RWPE2 (cell line): ENCODE data around the gene FBXO42.
A peak's percentile ranks its signal among the peaks of the same experiment; 100 is the strongest.

ENCODE experiments used
- ATAC-seq: fragments of 200-7000 bp; cut with Tn5 transposase; 3 replicates; pipeline ENCODE4 v1.9.1; 2021; ENCODE audit warnings: low read depth
- DNase-seq: peaks from one replicate; pipeline ENCODE4 v3.0.0-alpha.2; 2020; ENCODE audit warnings: low spot score
- H3K27ac ChIP-seq: fragments of 450-650 bp; 2 replicates; pipeline ENCODE4 v1.5.1; 2017; ENCODE audit warnings: mild to moderate bottlenecking; ENCODE audit not compliant: poor library complexity, severe bottlenecking
- H3K27me3 ChIP-seq: fragments of 250-450 bp; sonication (Bioruptor Pico); 2 replicates; pipeline ENCODE4 v1.5.1; 2021; ENCODE audit warnings: mild to moderate bottlenecking, moderate library complexity; ENCODE audit not compliant: insufficient read depth, poor library complexity, severe bottlenecking
- H3K36me3 ChIP-seq: fragments of 250-450 bp; sonication (Bioruptor Pico); 2 replicates; pipeline ENCODE4 v1.5.1; 2020; ENCODE audit warnings: low read depth, mild to moderate bottlenecking, moderate library complexity
- H3K4me1 ChIP-seq: fragments of 250-450 bp; sonication (Bioruptor Pico); 2 replicates; pipeline ENCODE4 v1.5.1; 2021; ENCODE audit warnings: mild to moderate bottlenecking, moderate library complexity; ENCODE audit not compliant: insufficient read depth, poor library complexity, severe bottlenecking
- H3K4me3 ChIP-seq: fragments of 250-450 bp; sonication (Bioruptor Pico); 2 replicates; pipeline ENCODE4 v1.5.1; 2021; ENCODE audit warnings: mild to moderate bottlenecking, moderate library complexity; ENCODE audit not compliant: severe bottlenecking
- H3K9me3 ChIP-seq: fragments of 250-450 bp; sonication (Bioruptor Pico); 2 replicates; pipeline ENCODE4 v1.5.1; 2021; ENCODE audit warnings: mild to moderate bottlenecking, moderate library complexity; ENCODE audit not compliant: severe bottlenecking
- TF ChIP-seq, protein P1 (sequence below): fragments of 450-650 bp; IDR thresholded peaks from one replicate; pipeline ENCODE4 v1.5.1; 2017; ENCODE audit warnings: mild to moderate bottlenecking, moderate library complexity; ENCODE audit not compliant: poor library complexity, severe bottlenecking

FBXO42 gene

DNA sequence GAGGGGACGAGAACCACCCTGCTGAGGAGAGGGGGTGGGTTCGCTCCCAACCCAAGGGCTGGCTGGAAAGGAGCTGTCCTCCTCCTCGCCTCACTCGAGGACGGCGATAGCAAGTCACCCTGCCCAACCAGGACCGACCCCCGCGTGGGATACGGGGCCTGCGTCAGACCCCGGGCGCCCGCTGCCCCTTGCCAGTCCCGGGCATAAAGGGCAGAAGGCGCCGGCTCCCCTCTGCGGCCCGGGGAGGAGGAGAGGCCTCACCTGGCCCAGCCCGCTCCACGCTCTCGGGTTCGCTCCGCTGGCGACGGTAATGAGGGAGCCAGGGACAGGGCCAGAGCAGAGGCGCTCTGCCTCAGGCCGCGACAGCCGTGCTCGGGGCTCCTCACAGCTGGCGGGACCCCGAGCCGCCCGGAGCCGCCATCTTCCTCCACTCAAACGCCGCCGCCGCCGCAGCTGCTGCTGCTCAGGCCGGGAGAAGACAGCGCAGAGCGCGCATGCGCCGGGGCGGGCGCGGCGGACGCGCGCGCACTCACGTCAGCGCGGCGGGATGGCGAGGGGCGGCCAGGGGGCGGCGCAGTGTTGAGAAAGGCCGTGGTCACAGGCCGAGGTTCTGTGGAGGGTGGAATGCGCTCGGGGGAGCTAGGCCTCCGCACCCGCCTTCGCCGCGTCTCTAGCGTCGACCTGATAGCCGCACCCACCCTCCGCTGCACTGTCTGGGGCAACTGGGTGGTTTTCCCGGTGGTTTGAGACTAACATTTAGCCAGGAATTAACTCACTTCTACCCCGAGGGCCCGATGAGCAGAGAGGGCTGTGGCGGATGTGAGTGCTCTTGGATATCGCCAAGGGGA lies at the start of gene FBXO42:
FBXO42 (minus strand) TSS at position 487 of the 848 bp plus-strand sequence. CDS start 37,062 bp downstream, outside the sequence.
- TF ChIP-seq, protein P1, sequence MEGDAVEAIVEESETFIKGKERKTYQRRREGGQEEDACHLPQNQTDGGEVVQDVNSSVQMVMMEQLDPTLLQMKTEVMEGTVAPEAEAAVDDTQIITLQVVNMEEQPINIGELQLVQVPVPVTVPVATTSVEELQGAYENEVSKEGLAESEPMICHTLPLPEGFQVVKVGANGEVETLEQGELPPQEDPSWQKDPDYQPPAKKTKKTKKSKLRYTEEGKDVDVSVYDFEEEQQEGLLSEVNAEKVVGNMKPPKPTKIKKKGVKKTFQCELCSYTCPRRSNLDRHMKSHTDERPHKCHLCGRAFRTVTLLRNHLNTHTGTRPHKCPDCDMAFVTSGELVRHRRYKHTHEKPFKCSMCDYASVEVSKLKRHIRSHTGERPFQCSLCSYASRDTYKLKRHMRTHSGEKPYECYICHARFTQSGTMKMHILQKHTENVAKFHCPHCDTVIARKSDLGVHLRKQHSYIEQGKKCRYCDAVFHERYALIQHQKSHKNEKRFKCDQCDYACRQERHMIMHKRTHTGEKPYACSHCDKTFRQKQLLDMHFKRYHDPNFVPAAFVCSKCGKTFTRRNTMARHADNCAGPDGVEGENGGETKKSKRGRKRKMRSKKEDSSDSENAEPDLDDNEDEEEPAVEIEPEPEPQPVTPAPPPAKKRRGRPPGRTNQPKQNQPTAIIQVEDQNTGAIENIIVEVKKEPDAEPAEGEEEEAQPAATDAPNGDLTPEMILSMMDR: peak; percentile 54
- H3K27me3 ChIP-seq: no peaks in the 10 kb centered on the region
- H3K4me3 ChIP-seq: peak within 1 kb of the TSS; percentile 54
- H3K27ac ChIP-seq: peak within 1 kb of the TSS; percentile 61
- ATAC-seq (peak; percentile 85), DNase-seq (peak; percentile 84)
- H3K36me3 ChIP-seq: peaks cover 7% of the 10 kb centered on the region
- peaks cover 15% of the 10 kb centered on the region for H3K4me1 ChIP-seq
- no peaks in the 10 kb centered on the region for H3K9me3 ChIP-seq

DNA sequence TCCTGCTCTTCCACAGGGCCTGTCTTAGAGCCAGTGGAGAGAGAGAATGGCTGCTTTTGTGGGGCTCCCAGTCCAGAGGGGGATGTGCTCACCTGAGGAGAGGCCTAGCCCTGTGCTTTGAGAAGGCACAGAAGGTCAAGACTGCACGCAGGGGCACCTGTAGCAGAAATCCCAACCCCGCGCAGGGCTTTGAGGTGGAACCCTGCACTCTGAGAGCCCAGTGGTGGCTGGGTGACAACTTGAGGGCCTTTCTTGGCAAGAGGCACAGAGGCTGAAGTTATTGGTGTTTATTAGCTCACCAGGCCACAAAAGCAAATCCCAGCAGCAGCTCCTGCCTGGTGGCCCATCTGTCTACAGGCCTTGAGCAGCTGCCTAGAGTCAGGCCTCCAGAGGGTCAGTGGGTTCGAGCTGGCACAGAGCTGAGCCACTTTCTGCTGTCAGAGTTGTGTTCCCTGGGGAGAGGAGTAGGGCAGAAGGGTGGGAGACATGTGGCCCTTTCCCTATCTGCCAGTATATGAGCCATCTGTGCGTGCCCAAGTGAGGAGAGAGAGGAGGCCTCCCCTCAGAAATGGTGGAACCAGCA lies 46.2 kb upstream of the FBXO42 start:
- no peak for ATAC-seq
- H3K27me3 ChIP-seq: no peaks in the 10 kb centered on the region
- H3K27ac ChIP-seq: no peak overlapping the region
- TF ChIP-seq, protein P1: no peak
- H3K9me3 ChIP-seq: no peaks in the 10 kb centered on the region
- no peak overlapping the region for H3K4me3 ChIP-seq
- H3K4me1 ChIP-seq: peaks cover 4% of the 10 kb centered on the region
- H3K36me3 ChIP-seq: peaks cover 35% of the 10 kb centered on the region
- DNase-seq: no peak

DNA sequence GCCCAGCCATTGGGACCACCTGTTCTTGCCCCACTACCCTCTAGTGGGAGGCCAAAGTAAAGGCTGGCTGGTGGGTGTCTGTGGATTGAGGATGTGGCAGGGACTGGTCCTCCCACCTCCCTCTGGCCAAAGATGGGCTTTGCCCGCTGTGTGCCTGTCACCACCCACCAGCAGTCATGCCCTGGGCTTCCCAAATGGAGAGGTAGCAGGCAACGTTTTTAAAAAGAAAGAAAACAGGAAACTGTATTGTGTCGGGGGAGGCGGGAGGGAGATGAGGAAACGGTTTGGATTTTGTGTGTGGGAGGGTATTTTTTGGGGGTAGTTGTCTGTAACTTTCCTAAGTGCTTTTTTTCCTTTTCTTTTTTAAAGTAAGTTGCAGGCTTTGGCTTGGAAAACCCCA lies 44.8 kb upstream of the FBXO42 start:
- Histone ChIP-seq H3K4me3 (no peak overlapping the region), H3K27me3 (no peaks in the 10 kb centered on the region), H3K27ac (peak overlapping the region; percentile 54), H3K4me1 (peaks cover 4% of the 10 kb centered on the region), H3K36me3 (peaks cover 35% of the 10 kb centered on the region), H3K9me3 (no peaks in the 10 kb centered on the region)
- TF ChIP-seq, protein P1: no peak
- DNase-seq (no peak), ATAC-seq (no peak)

DNA sequence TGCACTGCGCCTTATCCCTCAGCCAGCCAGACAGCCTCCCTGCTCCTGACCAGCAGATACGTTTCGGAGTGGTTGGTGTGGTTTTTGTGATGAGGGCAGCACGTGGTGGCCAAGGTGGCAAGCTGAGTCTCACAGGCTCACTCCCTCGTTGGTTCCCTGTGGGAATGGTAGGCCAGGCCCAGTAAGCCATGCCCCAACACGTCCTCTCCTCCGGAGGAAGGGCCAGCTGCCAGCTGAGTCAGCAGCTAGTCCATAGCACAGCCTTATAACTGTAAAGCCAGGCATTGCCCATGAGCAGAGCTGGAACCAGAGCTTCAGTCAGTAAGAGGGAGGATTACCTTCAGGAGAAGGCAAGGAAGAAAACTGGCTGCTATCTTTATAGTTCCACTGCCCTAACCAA lies 44.3 kb upstream of the FBXO42 start:
- H3K36me3 ChIP-seq: peaks cover 35% of the 10 kb centered on the region

More for the DNA sequence above, 44.3 kb upstream of the FBXO42 start:
- TF ChIP-seq, protein P1: no peak
- no peak overlapping the region for H3K4me3 ChIP-seq
- H3K27ac ChIP-seq: peak overlapping the region; percentile 54
- H3K9me3 ChIP-seq: no peaks in the 10 kb centered on the region
- DNase-seq (peak; percentile 96), ATAC-seq (peak; percentile 98)
- H3K27me3 ChIP-seq: no peaks in the 10 kb centered on the region
- H3K4me1 ChIP-seq: peaks cover 4% of the 10 kb centered on the region
